ENCODE results near the gene TANK. TPM values are rescaled to one million over a fixed set of nuclear protein-coding genes. Genes with fewer than 3 reads are reported as not detected.

The TANK gene
- total and polyA plus RNA-seq, 2 of the 8 experiments (the other 6 are each of a cell fraction or from before 2014, with no cell fraction given) = 7.0 to 26.1 TPM

GRCh38 chr2:161170958-161171932, 11.0 kb downstream of the TANK start (continued):
- no peak for TF ChIP-seq TBP (IDR thresholded peaks at IDR 0.05; ENCODE audit: low read depth, low read length)
- no peak for TF ChIP-seq ASH2L (IDR thresholded peaks at IDR 0.05; ENCODE audit: low read length)
- no peak for TF ChIP-seq E2F6 (IDR thresholded peaks at IDR 0.05)
- no peak for TF ChIP-seq EP300 (IDR thresholded peaks at IDR 0.05; ENCODE audit: borderline replicate concordance in 1 of 2, low read depth in 2 of 2, low read length in 2 of 2)
- TF ChIP-seq MAFK (IDR thresholded peaks at IDR 0.05; ENCODE audit: low read depth, low read length) = no peak
- TF ChIP-seq POU5F1 (IDR thresholded peaks at IDR 0.05; ENCODE audit: low read depth, low read length) = no peak
- TF ChIP-seq USF2 (IDR thresholded peaks at IDR 0.05; ENCODE audit: low read length) = no peak
- TF ChIP-seq ATF3 (IDR thresholded peaks at IDR 0.05; ENCODE audit: insufficient read depth, low read depth, low read length) = no peak
- TF ChIP-seq KDM4A (IDR thresholded peaks at IDR 0.05; ENCODE audit: low read depth, low read length, severe bottlenecking) = no peak

Data from H1 (cell line).